Kidney epithelial cell (primary cell): ENCODE measurements around the gene PLXNA2. TPM values are rescaled to one million over a fixed set of nuclear protein-coding genes. Genes with fewer than 3 reads are reported as not detected.

Experiments used
- DNase-seq: peaks from one replicate; pipeline ENCODE4 v3.0.0-alpha.2; 2010; ENCODE audit warnings: low read depth
- H3K27me3 ChIP-seq: 2 replicates; pipeline ENCODE4 v1.6.0; 2011; ENCODE audit warnings: low read length; ENCODE audit not compliant: control insufficient read depth, insufficient read depth
- H3K36me3 ChIP-seq: 2 replicates; pipeline ENCODE4 v1.5.1; 2011; ENCODE audit warnings: low read length; ENCODE audit not compliant: control insufficient read depth, insufficient read depth
- H3K4me3 ChIP-seq: 2 replicates; pipeline ENCODE4 v1.5.1; 2011; ENCODE audit warnings: low read depth, mild to moderate bottlenecking, control low read depth, low read length
- total RNA-seq: library from RNA; depleted of rRNA; stranded (reverse); fragments of >200 nt; gene quantifications from 2 replicates; pipeline ENCODE4 v1.2.3, GENCODE V29; 2015
- TF ChIP-seq, protein P1 (sequence below): IDR thresholded peaks from 2 replicates; pipeline ENCODE4 v1.5.1; 2011; ENCODE audit warnings: mild to moderate bottlenecking, moderate library complexity, low read length, control low read depth, inconsistent platforms; ENCODE audit not compliant: insufficient read depth, poor library complexity, severe bottlenecking

Gene PLXNA2
- total RNA-seq, 1 donor from 2014 or later = 6.9 TPM

DNA sequence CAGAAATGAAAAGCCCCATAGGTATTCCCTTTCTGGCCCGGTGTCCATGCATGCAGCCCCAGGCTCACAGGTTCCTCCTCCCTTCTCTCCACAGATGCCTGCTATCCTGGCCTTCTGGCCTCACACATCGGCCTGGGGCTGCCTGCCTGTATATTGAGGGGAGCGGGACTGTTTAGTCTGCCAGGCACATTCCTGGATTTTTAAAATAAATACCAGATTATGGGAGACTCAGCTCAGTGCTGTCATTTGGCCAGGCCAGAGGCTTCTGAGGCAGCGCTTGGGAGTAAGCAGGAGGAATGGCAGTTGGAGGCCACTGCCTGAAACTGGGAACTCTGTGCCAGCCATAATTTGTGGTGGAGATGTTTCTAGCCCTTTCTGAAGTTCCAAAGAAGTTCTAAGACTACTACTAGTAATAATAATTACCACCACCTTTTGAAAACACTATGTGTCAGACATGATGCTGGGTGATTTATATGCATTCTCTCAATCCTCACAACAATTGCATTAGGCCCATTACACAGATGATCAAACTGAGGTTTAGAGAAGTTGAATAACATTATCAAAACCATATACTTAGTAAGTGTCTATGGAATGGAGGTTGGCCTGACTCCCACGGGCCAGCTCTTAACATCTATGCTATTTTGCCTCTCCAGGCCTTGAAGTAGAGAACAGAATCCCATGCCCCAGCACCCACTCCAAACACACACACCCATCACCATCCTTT, 107.6 kb downstream of the PLXNA2 start:
- no peak for DNase-seq
- Histone ChIP-seq H3K4me3 (no peak overlapping the region), H3K27me3 (no peaks in the 10 kb centered on the region), H3K36me3 (no peaks in the 10 kb centered on the region)
- TF ChIP-seq, protein P1, sequence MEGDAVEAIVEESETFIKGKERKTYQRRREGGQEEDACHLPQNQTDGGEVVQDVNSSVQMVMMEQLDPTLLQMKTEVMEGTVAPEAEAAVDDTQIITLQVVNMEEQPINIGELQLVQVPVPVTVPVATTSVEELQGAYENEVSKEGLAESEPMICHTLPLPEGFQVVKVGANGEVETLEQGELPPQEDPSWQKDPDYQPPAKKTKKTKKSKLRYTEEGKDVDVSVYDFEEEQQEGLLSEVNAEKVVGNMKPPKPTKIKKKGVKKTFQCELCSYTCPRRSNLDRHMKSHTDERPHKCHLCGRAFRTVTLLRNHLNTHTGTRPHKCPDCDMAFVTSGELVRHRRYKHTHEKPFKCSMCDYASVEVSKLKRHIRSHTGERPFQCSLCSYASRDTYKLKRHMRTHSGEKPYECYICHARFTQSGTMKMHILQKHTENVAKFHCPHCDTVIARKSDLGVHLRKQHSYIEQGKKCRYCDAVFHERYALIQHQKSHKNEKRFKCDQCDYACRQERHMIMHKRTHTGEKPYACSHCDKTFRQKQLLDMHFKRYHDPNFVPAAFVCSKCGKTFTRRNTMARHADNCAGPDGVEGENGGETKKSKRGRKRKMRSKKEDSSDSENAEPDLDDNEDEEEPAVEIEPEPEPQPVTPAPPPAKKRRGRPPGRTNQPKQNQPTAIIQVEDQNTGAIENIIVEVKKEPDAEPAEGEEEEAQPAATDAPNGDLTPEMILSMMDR = no peak

GRCh38 chr1:208135354-208135753, 108.8 kb downstream of the PLXNA2 start:
- TF ChIP-seq, protein P1 = no peak
- H3K36me3 ChIP-seq = no peaks in the 10 kb centered on the region
- DNase-seq = no peak
- H3K4me3 ChIP-seq = no peak overlapping the region
- H3K27me3 ChIP-seq = no peaks in the 10 kb centered on the region

GRCh38 chr1:208134491-208134890, 109.7 kb downstream of the PLXNA2 start:
- TF ChIP-seq, protein P1 = no peak
- no peaks in the 10 kb centered on the region for H3K27me3 ChIP-seq
- no peak overlapping the region for H3K4me3 ChIP-seq
- no peaks in the 10 kb centered on the region for H3K36me3 ChIP-seq
- no peak for DNase-seq

GRCh38 chr1:208133355-208133754, 110.8 kb downstream of the PLXNA2 start:
- Histone ChIP-seq H3K4me3 (no peak overlapping the region), H3K36me3 (no peaks in the 10 kb centered on the region), H3K27me3 (no peaks in the 10 kb centered on the region)
- TF ChIP-seq, protein P1 = no peak
- DNase-seq = no peak

- H3K4me3 ChIP-seq = no peak overlapping the region
- no peak for DNase-seq
- no peaks in the 10 kb centered on the region for H3K36me3 ChIP-seq
Measured at GRCh38 chr1:208132287-208132882, 111.8 kb downstream of the PLXNA2 start.

More at GRCh38 chr1:208132287-208132882, 111.8 kb downstream of the PLXNA2 start:
- H3K27me3 ChIP-seq = no peaks in the 10 kb centered on the region
- TF ChIP-seq, protein P1 = peak; percentile 97
